HEK293 (cell line): ENCODE measurements around the gene ADGRG7.

Experiments used
- CTCF ChIA-PET: fragments of 350-600 bp; formaldehyde crosslinking; extraction: SDS; loops from one replicate; lab custom pipeline; 2021; ENCODE audit warnings: antibody characterized with exemption; lab: Yijun Ruan, JAX
- POLR2A ChIA-PET: fragments of 300-600 bp; formaldehyde crosslinking; extraction: SDS; loops from one replicate; lab custom pipeline; 2020; ENCODE audit warnings: antibody characterized with exemption, inconsistent platforms; lab: Yijun Ruan, JAX
- H3K27ac ChIP-seq: fragments of 200-500 bp; sonication (Bioruptor generic); 2 replicates; pipeline ENCODE4 v1.5.1; 2014; ENCODE audit warnings: low read depth, low read length, control low read depth, inconsistent platforms; ENCODE audit errors: extremely low read depth
- H3K36me3 ChIP-seq, 2 experiments: fragments of 200-500 bp in 1 of 2; sonication (Bioruptor generic) in 1 of 2; 1 replicate in 1 of 2; 2 replicates in 1 of 2; pipeline ENCODE4 v1.5.1; 2014 to 2017; ENCODE audit warnings: inconsistent platforms in 2 of 2, low read length in 2 of 2; ENCODE audit not compliant: control insufficient read depth in 2 of 2, insufficient read depth in 1 of 2
- H3K4me1 ChIP-seq: fragments of 200-500 bp; sonication (Bioruptor generic); 2 replicates; pipeline ENCODE4 v1.5.1; 2014; ENCODE audit warnings: mild to moderate bottlenecking, low read length, inconsistent platforms; ENCODE audit not compliant: control insufficient read depth, insufficient read depth
- H3K4me3 ChIP-seq: 2 replicates; pipeline ENCODE4 v1.5.1; 2011; ENCODE audit warnings: low read depth, mild to moderate bottlenecking, control low read depth, low read length, moderate library complexity
- H3K9me3 ChIP-seq: fragments of 200-500 bp; sonication (Bioruptor generic); 2 replicates; pipeline ENCODE4 v1.5.1; 2014; ENCODE audit warnings: low read depth, low read length, inconsistent platforms; ENCODE audit not compliant: control insufficient read depth, insufficient read depth
- ELK4 ChIP-seq: IDR thresholded peaks from 2 replicates; pipeline ENCODE4 v1.6.1; 2011; ENCODE audit warnings: mild to moderate bottlenecking, low read depth, low read length, borderline replicate concordance
- GLIS2 ChIP-seq: fragments of 450-650 bp; formaldehyde crosslinking; IDR thresholded peaks from 2 replicates; pipeline ENCODE4 v1.5.1; 2016; ENCODE audit warnings: missing biosample characterization, missing genetic modification characterization
- HOXA7 ChIP-seq: sonication (generic); formaldehyde crosslinking; IDR thresholded peaks from 2 replicates; pipeline ENCODE4 v1.8.1; 2022; ENCODE audit warnings: missing genetic modification reagents, borderline replicate concordance
- KLF9 ChIP-seq: fragments of 450-650 bp; formaldehyde crosslinking; IDR thresholded peaks from 2 replicates; pipeline ENCODE4 v1.5.1; 2016; ENCODE audit warnings: missing biosample characterization, missing genetic modification characterization, low read depth
- PBX3 ChIP-seq: sonication (generic); formaldehyde crosslinking; IDR thresholded peaks from 2 replicates; pipeline ENCODE4 v1.8.1; 2022; ENCODE audit warnings: mild to moderate bottlenecking, moderate library complexity, missing genetic modification reagents
- ZBTB20 ChIP-seq: fragments of 450-650 bp; formaldehyde crosslinking; IDR thresholded peaks from 2 replicates; pipeline ENCODE4 v1.5.1; 2016; ENCODE audit warnings: missing biosample characterization, missing genetic modification characterization
- ZFP69B ChIP-seq: fragments of 450-650 bp; formaldehyde crosslinking; IDR thresholded peaks from 2 replicates; pipeline ENCODE4 v1.5.1; 2016; ENCODE audit warnings: missing biosample characterization, missing genetic modification characterization
- ZIC2 ChIP-seq: fragments of 450-650 bp; formaldehyde crosslinking; IDR thresholded peaks from 2 replicates; pipeline ENCODE4 v1.5.1; 2016; ENCODE audit warnings: missing biosample characterization, missing genetic modification characterization
- ZNF112 ChIP-seq: fragments of 450-650 bp; formaldehyde crosslinking; IDR thresholded peaks from 2 replicates; pipeline ENCODE4 v1.5.0; 2017; ENCODE audit warnings: missing biosample characterization, missing genetic modification characterization
- ZNF18 ChIP-seq: fragments of 450-650 bp; formaldehyde crosslinking; IDR thresholded peaks from 2 replicates; pipeline ENCODE4 v1.5.1; 2016; ENCODE audit warnings: missing biosample characterization, missing genetic modification characterization
- ZNF350 ChIP-seq: fragments of 450-650 bp; formaldehyde crosslinking; IDR thresholded peaks from 2 replicates; pipeline ENCODE4 v1.5.0; 2017; ENCODE audit warnings: missing biosample characterization, mild to moderate bottlenecking, missing genetic modification characterization
- ZNF423 ChIP-seq: fragments of 450-650 bp; formaldehyde crosslinking; IDR thresholded peaks from 2 replicates; pipeline ENCODE4 v1.5.1; 2016; ENCODE audit warnings: missing biosample characterization, missing genetic modification characterization
- ZNF433 ChIP-seq: fragments of 450-650 bp; formaldehyde crosslinking; IDR thresholded peaks from 2 replicates; pipeline ENCODE4 v1.5.1; 2016; ENCODE audit warnings: missing biosample characterization, missing genetic modification characterization, low read depth
- ZNF449 ChIP-seq: fragments of 450-650 bp; formaldehyde crosslinking; IDR thresholded peaks from 2 replicates; pipeline ENCODE4 v1.5.1; 2017; ENCODE audit warnings: missing biosample characterization, mild to moderate bottlenecking, missing genetic modification characterization, moderate library complexity
- ZNF48 ChIP-seq: fragments of 450-650 bp; formaldehyde crosslinking; IDR thresholded peaks from 2 replicates; pipeline ENCODE4 v1.5.1; 2016; ENCODE audit warnings: missing biosample characterization, missing genetic modification characterization
- ZNF544 ChIP-seq: fragments of 450-650 bp; formaldehyde crosslinking; IDR thresholded peaks from 2 replicates; pipeline ENCODE4 v1.5.0; 2017; ENCODE audit warnings: missing biosample characterization, missing genetic modification characterization
- ZNF555 ChIP-seq: fragments of 450-650 bp; formaldehyde crosslinking; conservative IDR thresholded peaks from 2 replicates; pipeline ENCODE4 v1.5.1; 2017; ENCODE audit warnings: missing biosample characterization, mild to moderate bottlenecking, missing genetic modification characterization, inconsistent platforms
- ZNF558 ChIP-seq: fragments of 450-650 bp; formaldehyde crosslinking; IDR thresholded peaks from 2 replicates; pipeline ENCODE4 v1.5.1; 2016; ENCODE audit warnings: missing biosample characterization, missing genetic modification characterization
- ZNF561 ChIP-seq: fragments of 450-650 bp; IDR thresholded peaks from 2 replicates; pipeline ENCODE4 v1.5.1; 2018; ENCODE audit warnings: missing biosample characterization, missing genetic modification characterization, borderline replicate concordance
- ZNF585B ChIP-seq: fragments of 450-650 bp; formaldehyde crosslinking; IDR thresholded peaks from 2 replicates; pipeline ENCODE4 v1.5.1; 2016; ENCODE audit warnings: missing biosample characterization, missing genetic modification characterization
- ZNF621 ChIP-seq: fragments of 450-650 bp; formaldehyde crosslinking; IDR thresholded peaks from 2 replicates; pipeline ENCODE4 v1.5.1; 2017; ENCODE audit warnings: missing biosample characterization, missing genetic modification characterization
- ZNF670 ChIP-seq: fragments of 450-650 bp; formaldehyde crosslinking; IDR thresholded peaks from 2 replicates; pipeline ENCODE4 v1.5.1; 2016; ENCODE audit warnings: missing biosample characterization, missing genetic modification characterization, low read depth
- ZNF768 ChIP-seq: fragments of 450-650 bp; formaldehyde crosslinking; IDR thresholded peaks from 2 replicates; pipeline ENCODE4 v1.5.1; 2018; ENCODE audit warnings: missing biosample characterization, mild to moderate bottlenecking, missing genetic modification characterization
- ZSCAN23 ChIP-seq: fragments of 450-650 bp; formaldehyde crosslinking; IDR thresholded peaks from 2 replicates; pipeline ENCODE4 v1.5.1; 2016; ENCODE audit warnings: missing biosample characterization, missing genetic modification characterization
- ZSCAN5A ChIP-seq: fragments of 450-650 bp; formaldehyde crosslinking; IDR thresholded peaks from 2 replicates; pipeline ENCODE4 v1.5.1; 2016; ENCODE audit warnings: missing biosample characterization, missing genetic modification characterization

Gene ADGRG7

GRCh38 chr3:100650651-100651619 is 41.5 kb downstream of the ADGRG7 start:
- no peaks in the 10 kb centered on the region for H3K4me1 ChIP-seq
- H3K27ac ChIP-seq, result no peak overlapping the region
- ChIA-PET POLR2A (no interaction called here), CTCF (interaction anchor here (0.7 kb wide), 1 partner anchor 9 kb away, joined by 5 read pairs; no protein-coding TSS in a partner anchor)
- no peaks in the 10 kb centered on the region for H3K9me3 ChIP-seq
- H3K4me3 ChIP-seq, result no peak overlapping the region
- TF ChIP-seq ZNF558 (no peak), HOXA7 (CRISPR knock-in tag) (no peak), ZFP69B (no peak), ZBTB20 (tag by site-specific recombination) (no peak), ZNF585B (tag by site-specific recombination) (no peak), ZNF112 (tag by site-specific recombination) (no peak), ZNF555 (tag by site-specific recombination) (no peak), GLIS2 (tag by site-specific recombination) (no peak)
- H3K36me3 ChIP-seq, result no peaks in the 10 kb centered on the region

- TF ChIP-seq ZNF350, result no peak
- TF ChIP-seq ZNF433 (tag by site-specific recombination), result no peak
- TF ChIP-seq ZNF423 (tag by site-specific recombination), result no peak
- no peak for TF ChIP-seq ZNF449 (tag by site-specific recombination)
- TF ChIP-seq ZNF18 (tag by site-specific recombination), result no peak
- TF ChIP-seq ZNF561 (tag by site-specific recombination), result no peak
- TF ChIP-seq PBX3 (CRISPR knock-in tag), result no peak
- TF ChIP-seq ZNF621 (tag by site-specific recombination), result no peak
- no peak for TF ChIP-seq ZNF48 (tag by site-specific recombination)
- TF ChIP-seq ZIC2 (tag by site-specific recombination), result no peak
- TF ChIP-seq ELK4, result no peak
- no peak for TF ChIP-seq ZNF768 (tag by site-specific recombination)
- TF ChIP-seq ZSCAN23 (tag by site-specific recombination), result no peak
- TF ChIP-seq ZSCAN5A (tag by site-specific recombination), result no peak
- TF ChIP-seq ZNF544 (tag by site-specific recombination), result no peak
- TF ChIP-seq KLF9 (tag by site-specific recombination), result no peak
- TF ChIP-seq ZNF670, result no peak
- TF ChIP-seq, all 188 proteins: peak for 0
- ChIA-PET POLR2A (no interaction called here), CTCF (no interaction called here)
- Histone ChIP-seq H3K27ac (no peak overlapping the region), H3K4me1 (no peaks in the 10 kb centered on the region), H3K4me3 (no peak overlapping the region), H3K9me3 (no peaks in the 10 kb centered on the region), H3K36me3 (no peaks in the 10 kb centered on the region)
These were observed 44.3 kb downstream of the ADGRG7 start for GRCh38 chr3:100653604-100654294.
